HTERT RPE-1 (cell line): ENCODE results near the gene ADAMTS17.
"Not testable (repeated sequence)": the region's sequence is repeated elsewhere in the genome, so short reads cannot be mapped to it uniquely, and the experiment has no call there.

Source experiments
- in situ Hi-C: fragments of 300-500 bp; cut with MboI; formaldehyde crosslinking; loops from 4 replicates; pipeline ENCODE4 v1.14.3; 2020; ENCODE audit warnings: low sequenced_read_pairs

The ADAMTS17 gene

GRCh38 chr15:100096248-100096600 is 245.6 kb downstream of the ADAMTS17 start:
- in situ Hi-C loops: no loop called here

GRCh38 chr15:100095541-100096247 is 246.1 kb downstream of the ADAMTS17 start:
- in situ Hi-C loops: no loop called here

GRCh38 chr15:100094127-100094510 is 247.7 kb downstream of the ADAMTS17 start:
- in situ Hi-C loops: no loop called here

GRCh38 chr15:100093211-100094126 is 248.3 kb downstream of the ADAMTS17 start:
- in situ Hi-C loops: no loop called here

GRCh38 chr15:100092034-100092433 is 249.7 kb downstream of the ADAMTS17 start:
- in situ Hi-C loops: no loop called here

GRCh38 chr15:100090411-100090810 is 251.4 kb downstream of the ADAMTS17 start:
- in situ Hi-C loops: no loop called here

GRCh38 chr15:100084042-100084821 is 257.5 kb downstream of the ADAMTS17 start:
- in situ Hi-C loops: not testable (repeated sequence)

GRCh38 chr15:100083572-100083971 is 258.2 kb downstream of the ADAMTS17 start:
- in situ Hi-C loops: no loop called here

GRCh38 chr15:100082761-100083402 is 258.9 kb downstream of the ADAMTS17 start:
- in situ Hi-C loops: no loop called here

- in situ Hi-C loops: no loop called here
Observed at GRCh38 chr15:100081454-100081853, 260.3 kb downstream of the ADAMTS17 start.

- in situ Hi-C loops: no loop called here
Observed at GRCh38 chr15:100078511-100079220, 263.1 kb downstream of the ADAMTS17 start.

GRCh38 chr15:100075229-100075628 is 266.5 kb downstream of the ADAMTS17 start:
- in situ Hi-C loops: no loop called here

- in situ Hi-C loops: no loop called here
Observed at GRCh38 chr15:100073982-100074381, 267.8 kb downstream of the ADAMTS17 start.

- in situ Hi-C loops: not testable (repeated sequence)
Observed at GRCh38 chr15:100066521-100067280, 275.1 kb downstream of the ADAMTS17 start.

- in situ Hi-C loops: no loop called here
Observed at GRCh38 chr15:100061944-100062343, 279.8 kb downstream of the ADAMTS17 start.

GRCh38 chr15:100060276-100060926 is 281.4 kb downstream of the ADAMTS17 start:
- in situ Hi-C loops: no loop called here

- in situ Hi-C loops: no loop called here
Observed at GRCh38 chr15:100059521-100059920, 282.3 kb downstream of the ADAMTS17 start.

- in situ Hi-C loops: no loop called here
Observed at GRCh38 chr15:100059094-100059493, 282.7 kb downstream of the ADAMTS17 start.

GRCh38 chr15:100058458-100058857 is 283.3 kb downstream of the ADAMTS17 start:
- in situ Hi-C loops: no loop called here
